Lower leg skin (tissue), 4 donors: ENCODE results near the gene TMPRSS11F. TPM values are rescaled to one million over a fixed set of nuclear protein-coding genes. Genes with fewer than 3 reads are reported as not detected.
"Not testable (repeated sequence)": the region's sequence is repeated elsewhere in the genome, so short reads cannot be mapped to it uniquely, and the experiment has no call there.

ENCODE experiments used
- DNase-seq, 2 donors: peaks; one replicate each; pipeline ENCODE4 v3.0.0-alpha.2; 2019; ENCODE audit warnings: low spot score in 2 of 2
- H3K4me3 ChIP-seq: fragments of 200-600 bp; sonication (generic); 2 replicates; pipeline ENCODE4 v1.5.1; 2017; ENCODE audit warnings: mild to moderate bottlenecking, low read depth; ENCODE audit not compliant: poor library complexity, severe bottlenecking
- POLR2A ChIP-seq, 2 donors: fragments of 450-650 bp; IDR thresholded peaks; one replicate each; pipeline ENCODE4 v1.6.1; 2016 to 2017; ENCODE audit warnings: antibody characterized with exemption in 2 of 2, mild to moderate bottlenecking in 1 of 2, moderate library complexity in 1 of 2
- WGBS, 2 donors: methylation state at CpG; one replicate each; pipeline ENCODE4 v1.1.5; 2018; 5-methylcytosine and 5-hydroxymethylcytosine counted together
- intact Hi-C: fragments of 100-400 bp; cut with DNase I; formaldehyde crosslinking; loops from one replicate; pipeline ENCODE4 v1.15.0; 2023; ENCODE audit warnings: low total_unique reads
- total RNA-seq, 4 donors: library from RNA; depleted of rRNA; stranded (reverse); fragments of >200 nt; gene quantifications; one replicate each; pipeline ENCODE4 v1.1.0, GENCODE V29; 2016
- TF ChIP-seq, protein P1 (sequence below), 3 donors: fragments of 450-650 bp; IDR thresholded peaks; one replicate each; pipeline ENCODE4 v1.5.1; 2016; ENCODE audit warnings: antibody characterized with exemption in 3 of 3, mild to moderate bottlenecking in 3 of 3, moderate library complexity in 2 of 3

TMPRSS11F gene
- 10 to 100 TPM; 12.6 to 29.7 (median 20.1) TPM for total RNA-seq

DNA sequence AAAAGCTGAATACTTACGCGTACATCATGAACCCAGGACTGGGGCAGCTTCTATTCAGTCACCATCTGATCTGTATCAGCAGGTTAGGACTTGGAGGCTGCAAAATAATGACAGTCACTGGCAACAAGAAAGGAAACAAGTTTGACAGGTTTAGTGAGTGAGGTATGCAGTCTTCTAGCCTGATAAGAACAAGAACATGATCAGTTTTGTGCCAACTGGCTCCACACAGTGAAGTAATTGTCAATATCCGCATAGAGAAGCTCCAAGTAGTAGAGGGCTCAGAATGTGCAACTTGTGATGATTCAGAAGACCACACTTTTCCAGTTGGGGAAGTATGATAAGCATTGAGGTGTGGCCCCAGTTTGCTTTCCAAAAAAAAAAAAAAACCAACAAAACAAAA is at the start of gene TMPRSS11F:
TMPRSS11F (minus strand) TSS at position 77 of the 400 bp plus-strand sequence; CDS start at position 28, 49 bp downstream.
- TF ChIP-seq POLR2A (IDR thresholded peaks at IDR 0.05) = no peak
- TF ChIP-seq, protein P1, sequence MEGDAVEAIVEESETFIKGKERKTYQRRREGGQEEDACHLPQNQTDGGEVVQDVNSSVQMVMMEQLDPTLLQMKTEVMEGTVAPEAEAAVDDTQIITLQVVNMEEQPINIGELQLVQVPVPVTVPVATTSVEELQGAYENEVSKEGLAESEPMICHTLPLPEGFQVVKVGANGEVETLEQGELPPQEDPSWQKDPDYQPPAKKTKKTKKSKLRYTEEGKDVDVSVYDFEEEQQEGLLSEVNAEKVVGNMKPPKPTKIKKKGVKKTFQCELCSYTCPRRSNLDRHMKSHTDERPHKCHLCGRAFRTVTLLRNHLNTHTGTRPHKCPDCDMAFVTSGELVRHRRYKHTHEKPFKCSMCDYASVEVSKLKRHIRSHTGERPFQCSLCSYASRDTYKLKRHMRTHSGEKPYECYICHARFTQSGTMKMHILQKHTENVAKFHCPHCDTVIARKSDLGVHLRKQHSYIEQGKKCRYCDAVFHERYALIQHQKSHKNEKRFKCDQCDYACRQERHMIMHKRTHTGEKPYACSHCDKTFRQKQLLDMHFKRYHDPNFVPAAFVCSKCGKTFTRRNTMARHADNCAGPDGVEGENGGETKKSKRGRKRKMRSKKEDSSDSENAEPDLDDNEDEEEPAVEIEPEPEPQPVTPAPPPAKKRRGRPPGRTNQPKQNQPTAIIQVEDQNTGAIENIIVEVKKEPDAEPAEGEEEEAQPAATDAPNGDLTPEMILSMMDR (IDR thresholded peaks at IDR 0.05) = no peak
- peak in 1 of 2 donors; percentile 44 for DNase-seq
- intact Hi-C loops = no loop called here
- 31 to 35% methylated on average over 3 of the region's 3 CpGs for WGBS, 2 donors
- H3K4me3 ChIP-seq = no peak within 1 kb of the TSS

- TF ChIP-seq, protein P1 (IDR thresholded peaks at IDR 0.05) = no peak
- no peak for TF ChIP-seq POLR2A (IDR thresholded peaks at IDR 0.05)
- no peak for DNase-seq
- 44 to 53% methylated on average over 2 of the region's 2 CpGs for WGBS, 2 donors
- H3K4me3 ChIP-seq = no peak overlapping the region
- intact Hi-C loops = loop anchor here (10.0 kb wide), 1 partner anchor 182 kb away; no protein-coding TSS in a partner anchor
These were observed 47.2 kb upstream of the TMPRSS11F start for GRCh38 chr4:68176904-68177303.

GRCh38 chr4:68176500-68176899 is 46.8 kb upstream of the TMPRSS11F start:
- no peak for TF ChIP-seq POLR2A (IDR thresholded peaks at IDR 0.05)
- TF ChIP-seq, protein P1 (IDR thresholded peaks at IDR 0.05) = no peak
- intact Hi-C loops = loop anchor here (10.0 kb wide), 1 partner anchor 182 kb away; no protein-coding TSS in a partner anchor
- WGBS, 2 donors = 43 to 45% methylated on average over 1 of the region's 1 CpG
- H3K4me3 ChIP-seq = no peak overlapping the region
- no peak for DNase-seq

DNA sequence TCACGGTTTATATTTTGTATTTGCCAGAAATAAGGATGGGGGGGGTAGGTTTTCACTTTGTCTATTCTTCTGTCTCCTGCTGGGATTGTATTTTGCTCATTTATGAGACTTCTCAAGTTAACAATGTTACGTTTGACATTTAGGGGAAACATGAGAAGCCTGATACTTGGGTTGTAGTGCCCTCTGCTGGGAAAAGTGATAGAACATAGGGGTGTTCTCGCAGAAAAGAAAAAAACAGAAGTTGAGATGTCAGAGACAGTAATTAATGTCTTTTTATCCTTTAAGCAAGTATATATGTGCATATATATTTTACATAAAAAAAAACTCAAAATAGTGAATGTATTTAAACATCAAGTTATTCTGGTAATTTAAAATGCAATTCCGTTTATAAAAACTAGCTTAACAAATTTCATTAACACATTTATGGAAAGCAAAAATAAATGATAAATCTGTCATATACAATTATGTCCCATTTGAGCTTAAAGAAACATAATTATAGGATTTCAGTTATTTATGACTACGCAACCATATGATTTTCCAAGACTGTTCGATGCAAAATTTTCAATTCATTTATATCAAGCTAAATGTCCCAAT is 46.0 kb upstream of the TMPRSS11F start:
- TF ChIP-seq POLR2A (IDR thresholded peaks at IDR 0.05) = no peak
- TF ChIP-seq, protein P1 (IDR thresholded peaks at IDR 0.05) = no peak
- intact Hi-C loops = loop anchor here (10.0 kb wide), 1 partner anchor 181 kb away; no protein-coding TSS in a partner anchor
- no peak overlapping the region for H3K4me3 ChIP-seq
- WGBS, 2 donors = 36 to 37% methylated on average over 6 of the region's 6 CpGs
- DNase-seq = no peak

DNA sequence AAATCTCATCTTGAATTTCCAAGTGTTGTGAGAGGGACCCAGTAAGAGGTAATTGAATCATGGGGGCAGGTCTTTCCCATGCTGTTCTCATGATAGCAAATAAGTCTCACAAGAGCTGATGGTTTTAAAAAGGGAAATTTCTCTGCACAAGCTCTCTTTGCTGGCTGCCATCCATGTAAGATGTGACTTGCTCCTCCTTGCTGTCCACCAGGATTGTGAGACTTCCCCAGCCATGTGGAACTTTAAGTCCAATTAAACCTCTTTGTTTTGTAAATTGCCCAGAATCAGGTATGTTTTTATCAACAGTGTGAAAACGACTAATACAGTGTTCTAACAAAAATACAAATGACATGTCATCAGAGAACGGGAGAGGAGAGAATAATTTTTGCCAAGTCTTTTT is 44.7 kb upstream of the TMPRSS11F start:
- DNase-seq, H3K4me3 ChIP-seq: not testable (repeated sequence)
- intact Hi-C loops = loop anchor here (10.0 kb wide), 1 partner anchor 180 kb away; no protein-coding TSS in a partner anchor
- 37 to 39% methylated on average over 2 of the region's 2 CpGs for WGBS, 2 donors

DNA sequence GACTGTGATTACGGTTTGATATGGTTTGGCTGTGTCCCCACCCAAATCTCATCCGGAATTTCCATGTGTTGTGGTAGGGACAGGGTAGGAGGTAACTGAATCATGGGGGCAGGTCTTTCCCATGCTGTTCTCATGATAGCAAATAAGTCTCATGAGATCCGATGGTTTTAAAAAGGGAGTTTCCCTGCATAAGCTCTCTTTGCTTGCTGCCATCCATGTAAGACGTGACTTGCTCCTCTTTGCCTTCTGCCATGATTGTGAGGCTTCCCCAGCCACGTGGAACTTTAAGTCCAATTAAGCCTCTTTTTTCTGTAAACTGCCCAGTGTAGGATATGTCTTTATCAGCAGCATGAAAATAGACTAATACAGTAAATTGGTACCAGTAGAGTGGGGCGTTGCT is 42.5 kb upstream of the TMPRSS11F start:
- not testable (repeated sequence) for H3K4me3 ChIP-seq
- whole genome bisulfite sequencing, 2 donors = 82 to 84% methylated on average over 6 of the region's 6 CpGs

DNA sequence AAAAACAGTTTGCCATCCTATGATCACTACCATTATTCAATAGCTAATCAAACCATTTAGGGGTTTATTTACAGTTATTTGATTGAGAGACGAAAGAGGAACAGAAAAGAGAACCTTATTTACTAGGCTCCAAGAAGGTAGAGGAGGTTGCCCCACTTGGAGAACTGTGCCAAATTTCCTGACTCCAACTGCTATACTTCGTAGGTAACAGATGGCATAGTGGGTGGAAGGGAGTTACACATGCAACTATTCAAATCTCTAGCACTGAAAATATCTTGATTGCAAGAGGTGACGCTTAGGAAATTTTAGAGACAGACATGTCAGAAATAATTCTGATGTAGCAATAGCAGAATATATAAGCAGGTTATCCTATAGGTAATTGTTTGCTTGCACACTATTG is 38.0 kb upstream of the TMPRSS11F start:
- no peak overlapping the region for H3K4me3 ChIP-seq

More for the DNA sequence above, 42.5 kb upstream of the TMPRSS11F start:
- intact Hi-C loops = loop anchor here (10.0 kb wide), 1 partner anchor 177 kb away; no protein-coding TSS in a partner anchor
- not testable (repeated sequence) for DNase-seq

More for the DNA sequence above, 38.0 kb upstream of the TMPRSS11F start:
- intact Hi-C loops = no loop called here
- 78 to 83% methylated on average over 3 of the region's 3 CpGs for WGBS, 2 donors
- no peak for DNase-seq
- TF ChIP-seq, protein P1 (IDR thresholded peaks at IDR 0.05) = no peak
